ENCODE measurements around the gene SETD4. TPM values are rescaled to one million over a fixed set of nuclear protein-coding genes. Genes with fewer than 3 reads are reported as not detected.

SETD4 gene, protein sequence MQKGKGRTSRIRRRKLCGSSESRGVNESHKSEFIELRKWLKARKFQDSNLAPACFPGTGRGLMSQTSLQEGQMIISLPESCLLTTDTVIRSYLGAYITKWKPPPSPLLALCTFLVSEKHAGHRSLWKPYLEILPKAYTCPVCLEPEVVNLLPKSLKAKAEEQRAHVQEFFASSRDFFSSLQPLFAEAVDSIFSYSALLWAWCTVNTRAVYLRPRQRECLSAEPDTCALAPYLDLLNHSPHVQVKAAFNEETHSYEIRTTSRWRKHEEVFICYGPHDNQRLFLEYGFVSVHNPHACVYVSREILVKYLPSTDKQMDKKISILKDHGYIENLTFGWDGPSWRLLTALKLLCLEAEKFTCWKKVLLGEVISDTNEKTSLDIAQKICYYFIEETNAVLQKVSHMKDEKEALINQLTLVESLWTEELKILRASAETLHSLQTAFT
- 8.7 to 12.4 TPM (median 10.0 TPM) in 5 replicates for total RNA-seq (2022; extraction: Qiagen RNA extraction; ENCODE audit: low read depth)

DNA sequence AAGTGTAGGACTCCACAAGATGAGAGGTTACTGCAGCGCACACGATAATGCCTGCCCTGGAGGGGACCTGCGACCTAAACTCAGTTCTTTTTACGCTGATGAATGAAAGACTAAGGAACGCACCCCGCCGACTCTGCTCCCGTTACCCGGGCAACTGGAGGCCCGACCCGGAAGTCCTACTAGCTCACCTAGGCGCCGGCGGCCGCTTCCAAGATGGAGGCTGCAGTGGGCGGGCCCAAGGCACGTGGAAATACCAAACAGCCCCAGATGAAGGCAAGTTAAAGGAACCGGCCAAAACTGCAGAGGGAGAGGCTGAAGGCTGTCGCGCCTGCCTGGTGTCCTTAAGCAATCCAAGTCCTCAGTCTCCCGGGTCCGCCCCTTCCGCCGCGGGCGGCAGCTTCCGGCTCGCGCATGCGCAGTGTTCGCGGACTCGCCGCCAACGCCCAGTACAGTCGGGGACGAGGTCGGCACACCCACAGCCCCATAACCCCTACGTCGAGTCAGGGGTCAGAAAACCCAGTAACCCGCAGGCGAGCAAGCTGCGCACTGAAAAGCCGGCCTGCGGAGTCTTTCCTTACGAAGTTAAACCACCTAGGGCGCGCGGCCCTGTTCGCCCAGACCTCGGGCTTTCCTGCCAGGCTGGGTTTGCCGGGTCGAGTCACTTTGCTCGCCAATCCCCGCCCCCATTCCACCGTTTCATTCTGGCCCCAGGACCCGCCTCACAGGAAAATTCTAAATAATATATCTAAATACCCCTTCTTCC lies at the start of gene SETD4:
SETD4 (minus strand) TSS at position 368 of the 763 bp plus-strand sequence. CDS start 1,638 bp downstream, outside the sequence.

DNA sequence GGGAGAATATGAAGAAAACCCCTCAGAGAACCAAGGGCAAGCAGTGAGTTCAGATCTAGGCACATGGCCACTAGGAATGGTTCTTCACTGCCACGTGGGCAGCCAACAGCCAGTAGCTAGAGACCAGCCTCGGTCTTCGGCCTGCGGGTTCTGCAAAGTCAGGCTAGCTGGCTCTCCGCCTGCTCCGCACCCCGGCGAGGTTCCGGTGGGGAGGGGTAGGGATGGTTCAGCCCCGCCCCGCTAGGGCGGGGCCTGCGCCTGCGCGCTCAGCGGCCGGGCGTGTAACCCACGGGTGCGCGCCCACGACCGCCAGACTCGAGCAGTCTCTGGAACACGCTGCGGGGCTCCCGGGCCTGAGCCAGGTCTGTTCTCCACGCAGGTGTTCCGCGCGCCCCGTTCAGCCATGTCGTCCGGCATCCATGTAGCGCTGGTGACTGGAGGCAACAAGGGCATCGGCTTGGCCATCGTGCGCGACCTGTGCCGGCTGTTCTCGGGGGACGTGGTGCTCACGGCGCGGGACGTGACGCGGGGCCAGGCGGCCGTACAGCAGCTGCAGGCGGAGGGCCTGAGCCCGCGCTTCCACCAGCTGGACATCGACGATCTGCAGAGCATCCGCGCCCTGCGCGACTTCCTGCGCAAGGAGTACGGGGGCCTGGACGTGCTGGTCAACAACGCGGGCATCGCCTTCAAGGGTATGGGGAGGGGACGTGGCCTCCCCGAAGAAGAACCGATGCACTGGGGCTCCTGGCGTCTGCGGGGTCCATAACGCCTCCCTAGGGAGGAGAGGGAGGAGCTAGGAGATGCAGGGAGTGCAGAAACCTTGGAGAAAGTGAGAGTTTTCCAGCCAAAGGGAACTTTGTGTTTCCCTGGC lies 9.6 kb upstream of the SETD4 start, which contains the start of gene CBR1:
CBR1 (plus strand) TSS at position 312 of the 871 bp plus-strand sequence; CDS start at position 404, 92 bp downstream.

Other genes starting within 250 kb of the SETD4 start
- 130 to 183 TPM (median 169 TPM) in 5 replicates for gene CBR1, start 9.5 kb upstream of the SETD4 start, total RNA-seq (2022; extraction: Qiagen RNA extraction; ENCODE audit: low read depth)
- gene CBR3, start 74.6 kb upstream of the SETD4 start, total RNA-seq (2022; extraction: Qiagen RNA extraction; ENCODE audit: low read depth): 12.1 to 14.0 TPM (median 13.4 TPM) in 5 replicates
- 2.6 to 5.2 TPM (median 4.6 TPM) in 5 replicates for gene DOP1B, start 96.3 kb upstream of the SETD4 start, total RNA-seq (2022; extraction: Qiagen RNA extraction; ENCODE audit: low read depth)